Measurements from ENCODE around the gene FAM193B. TPM values are rescaled to one million over a fixed set of nuclear protein-coding genes. Genes with fewer than 3 reads are reported as not detected.
A peak's percentile ranks its signal among the peaks of the same experiment; 100 is the strongest.

Gene FAM193B
- total and polyA plus RNA-seq, 2 of the 13 experiments (the other 11 are each of a cell fraction or from before 2014, with no cell fraction given) = 21.2 to 40.9 TPM

DNA sequence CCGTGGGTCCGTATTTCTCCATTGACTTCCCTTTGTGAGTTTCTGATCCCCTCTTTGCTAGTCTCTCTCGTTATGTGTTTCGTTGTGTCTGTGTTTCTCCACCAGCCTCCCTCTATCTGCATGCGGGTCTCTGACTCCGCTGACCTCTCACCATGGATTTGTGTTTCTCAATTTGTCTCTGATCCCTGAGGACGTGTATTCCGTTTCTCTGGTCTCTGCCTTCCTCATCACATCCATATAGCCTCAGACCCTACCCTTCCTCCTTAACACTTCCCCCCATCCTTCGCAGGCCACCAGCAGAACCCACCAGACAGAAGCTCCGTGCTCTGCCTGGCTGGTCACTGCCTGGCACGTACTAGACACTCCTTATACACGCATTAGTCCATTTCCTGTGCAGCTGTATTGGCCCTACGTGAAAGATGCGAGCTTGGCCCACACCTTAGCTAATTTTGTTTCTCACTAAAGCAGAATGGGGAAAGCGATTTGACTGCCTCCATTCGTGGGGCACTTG, 46.2 kb upstream of the FAM193B start:
- ChIA-PET CTCF (ENCODE audit: low intra/inter-chr PET ratio, low total read pairs) (interaction anchor here (1.1 kb wide), 1 partner anchor 109 kb away, joined by 3 read pairs; no protein-coding TSS in a partner anchor), POLR2A (interaction anchor here (1.5 to 1.8 kb wide), 3 partner anchors 9 to 530 kb away, joined by 3 to 6 read pairs (median 4); partner anchors contain the start of gene RMND5B)
- no peak overlapping the region for H2AFZ ChIP-seq (ENCODE audit: low read length)
- H3K4me2 ChIP-seq (ENCODE audit: low read depth, low read length) = peak overlapping the region; percentile 88
- in situ Hi-C loops (cut with HindIII; ENCODE audit: extremely low pct_ligation_motif_present, low pct_unique_long_range_greater_than_20kb) = loop anchor here (25.0 kb wide), 1 partner anchor 462 kb away; no protein-coding TSS in a partner anchor
- no TSS peak for BruUV-seq (replicated peaks)
- no peaks in the 10 kb centered on the region for H3K27me3 ChIP-seq (ENCODE audit: control insufficient read depth in 1 of 2, insufficient read depth in 2 of 2, low read length in 2 of 2)
- WGBS (ENCODE audit: low lambda C conversion rate) = 5% methylated on average over 16 of the region's 16 CpGs
- intact Hi-C loops (cut with micrococcal nuclease; ENCODE audit: unreplicated experiment) = loop anchor here (1.0 kb wide), 1 partner anchor 39 kb away; no protein-coding TSS in a partner anchor
- peaks cover 27% of the 10 kb centered on the region for H3K4me1 ChIP-seq (ENCODE audit: insufficient read depth, low read length)
- peaks cover 7 to 11% of the 10 kb centered on the region in 2 experiments for H3K36me3 ChIP-seq (replicated peaks in 1 of 2; ENCODE audit: control insufficient read depth in 1 of 2, insufficient read depth in 2 of 2, low read length in 2 of 2)
- H3K4me3 ChIP-seq (replicated peaks in 1 of 3; ENCODE audit: insufficient read depth in 1 of 3, low read depth in 2 of 3, low read length in 3 of 3) = peak overlapping the region; percentile 84 to 89 (median 87)
- ATAC-seq (peak; percentile 7), FAIRE-seq (no peak), DNase-seq (ENCODE audit: low spot score) (no peak)
- H3K27ac ChIP-seq (ENCODE audit: extremely low read length, insufficient read depth, low read length) = peak overlapping the region; percentile 79
- H3K9ac ChIP-seq (ENCODE audit: insufficient read depth, low read depth, low read length) = peak overlapping the region; percentile 82
- no peaks in the 10 kb centered on the region for H4K20me1 ChIP-seq (ENCODE audit: insufficient read depth, low read length)
- H3K79me2 ChIP-seq (ENCODE audit: insufficient read depth, low read length) = peaks cover 5% of the 10 kb centered on the region
- H3K9me3 ChIP-seq (ENCODE audit: low read length) = no peaks in the 10 kb centered on the region
- TF ChIP-seq SIN3B (IDR thresholded peaks at IDR 0.05; ENCODE audit: low read length) = no peak
- TF ChIP-seq KDM6A (CRISPR knock-in tag; IDR thresholded peaks at IDR 0.05; ENCODE audit: low read depth) = no peak
- no peak for TF ChIP-seq SRSF4 (IDR thresholded peaks at IDR 0.05; ENCODE audit: low read depth, low read length, poor library complexity, severe bottlenecking)
- no peak for TF ChIP-seq HES4 (CRISPR knock-in tag; IDR thresholded peaks at IDR 0.05; ENCODE audit: borderline replicate concordance)
- TF ChIP-seq, protein P1, sequence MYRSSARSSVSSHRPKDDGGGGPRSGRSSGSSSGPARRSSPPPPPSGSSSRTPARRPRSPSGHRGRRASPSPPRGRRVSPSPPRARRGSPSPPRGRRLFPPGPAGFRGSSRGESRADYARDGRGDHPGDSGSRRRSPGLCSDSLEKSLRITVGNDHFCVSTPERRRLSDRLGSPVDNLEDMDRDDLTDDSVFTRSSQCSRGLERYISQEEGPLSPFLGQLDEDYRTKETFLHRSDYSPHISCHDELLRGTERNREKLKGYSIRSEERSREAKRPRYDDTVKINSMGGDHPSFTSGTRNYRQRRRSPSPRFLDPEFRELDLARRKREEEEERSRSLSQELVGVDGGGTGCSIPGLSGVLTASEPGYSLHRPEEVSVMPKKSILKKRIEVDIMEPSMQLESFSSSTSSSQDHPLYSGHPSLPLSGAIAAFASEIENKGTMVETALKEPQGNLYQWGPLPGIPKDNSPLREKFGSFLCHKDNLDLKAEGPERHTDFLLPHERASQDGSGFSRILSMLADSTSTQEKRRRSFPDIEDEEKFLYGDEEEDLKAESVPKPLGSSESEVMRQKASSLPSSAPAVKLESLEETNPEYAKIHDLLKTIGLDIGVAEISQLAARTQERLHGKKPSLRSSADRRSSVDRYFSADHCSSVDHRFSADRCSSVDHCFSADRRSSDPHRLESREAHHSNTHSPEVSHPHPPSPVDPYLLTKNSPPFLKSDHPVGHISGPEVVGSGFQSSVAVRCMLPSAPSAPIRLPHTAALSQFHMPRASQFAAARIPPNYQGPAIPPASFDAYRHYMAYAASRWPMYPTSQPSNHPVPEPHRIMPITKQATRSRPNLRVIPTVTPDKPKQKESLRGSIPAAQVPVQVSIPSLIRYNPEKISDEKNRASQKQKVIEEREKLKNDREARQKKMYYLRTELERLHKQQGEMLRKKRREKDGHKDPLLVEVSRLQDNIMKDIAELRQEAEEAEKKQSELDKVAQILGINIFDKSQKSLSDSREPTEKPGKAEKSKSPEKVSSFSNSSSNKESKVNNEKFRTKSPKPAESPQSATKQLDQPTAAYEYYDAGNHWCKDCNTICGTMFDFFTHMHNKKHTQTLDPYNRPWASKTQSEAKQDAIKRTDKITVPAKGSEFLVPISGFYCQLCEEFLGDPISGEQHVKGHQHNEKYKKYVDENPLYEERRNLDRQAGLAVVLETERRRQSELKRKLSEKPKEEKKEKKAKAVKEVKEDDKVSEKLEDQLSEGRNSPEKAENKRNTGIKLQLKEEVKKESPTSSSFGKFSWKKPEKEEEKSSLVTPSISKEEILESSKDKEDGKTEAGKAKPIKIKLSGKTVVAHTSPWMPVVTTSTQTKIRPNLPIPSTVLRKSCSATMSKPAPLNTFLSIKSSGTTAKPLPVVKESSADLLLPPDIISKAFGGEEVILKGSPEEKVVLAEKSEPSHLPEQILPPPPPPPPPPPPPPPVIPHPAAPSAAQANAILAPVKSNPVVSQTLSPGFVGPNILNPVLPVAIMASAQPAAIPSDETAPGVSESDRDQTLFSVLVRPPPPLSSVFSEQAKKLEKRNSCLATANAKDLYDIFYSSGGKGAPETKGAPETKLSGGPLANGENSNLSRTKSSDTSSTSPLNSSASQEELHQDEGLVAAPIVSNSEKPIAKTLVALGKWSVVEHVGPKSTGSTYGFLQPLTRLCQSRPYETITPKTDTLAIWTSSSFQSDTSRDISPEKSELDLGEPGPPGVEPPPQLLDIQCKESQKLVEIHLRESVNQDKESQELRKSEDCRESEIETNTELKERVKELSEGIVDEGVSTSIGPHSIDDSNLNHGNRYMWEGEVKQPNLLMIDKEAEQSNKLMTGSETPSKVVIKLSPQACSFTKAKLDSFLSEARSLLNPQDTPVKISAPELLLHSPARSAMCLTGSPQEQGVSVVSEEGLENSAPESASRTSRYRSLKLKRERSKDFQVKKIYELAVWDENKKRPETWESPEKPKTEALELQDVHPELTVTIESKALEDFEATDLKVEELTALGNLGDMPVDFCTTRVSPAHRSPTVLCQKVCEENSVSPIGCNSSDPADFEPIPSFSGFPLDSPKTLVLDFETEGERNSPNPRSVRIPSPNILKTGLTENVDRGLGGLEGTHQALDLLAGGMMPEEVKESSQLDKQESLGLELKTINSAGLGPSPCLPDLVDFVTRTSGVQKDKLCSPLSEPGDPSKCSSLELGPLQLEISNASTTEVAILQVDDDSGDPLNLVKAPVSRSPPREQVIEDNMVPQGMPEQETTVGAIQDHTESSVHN (CRISPR knock-in tag; IDR thresholded peaks at IDR 0.05) = no peak
- TF ChIP-seq ZNF350 (CRISPR knock-in tag; IDR thresholded peaks at IDR 0.05; ENCODE audit: borderline replicate concordance, low read depth) = 0 out of 2 replicates have a peak, but pooled peaks have one; percentile 30
- TF ChIP-seq GABPA (IDR thresholded peaks at IDR 0.05; ENCODE audit: low read depth, low read length) = no peak
- TF ChIP-seq GABPA (CRISPR knock-in tag; IDR thresholded peaks at IDR 0.05; ENCODE audit: low read depth) = 0 out of 2 replicates have a peak, but pooled peaks have one; percentile 10
- no peak for TF ChIP-seq LCORL (IDR thresholded peaks at IDR 0.05)
- TF ChIP-seq LCORL (CRISPR knock-in tag; IDR thresholded peaks at IDR 0.05) = 0 out of 2 replicates have a peak, but pooled peaks have one; percentile 22
- no peak for TF ChIP-seq ZSCAN21 (CRISPR knock-in tag; IDR thresholded peaks at IDR 0.05; ENCODE audit: borderline replicate concordance)
- no peak for TF ChIP-seq SP2 (CRISPR knock-in tag; IDR thresholded peaks at IDR 0.05)
- no peak for TF ChIP-seq ZMYM3 (CRISPR knock-in tag; IDR thresholded peaks at IDR 0.05)
- no peak for TF ChIP-seq GPN1 (CRISPR knock-in tag; IDR thresholded peaks at IDR 0.05; ENCODE audit: borderline replicate concordance)
- TF ChIP-seq KDM2A (CRISPR knock-in tag; IDR thresholded peaks at IDR 0.05; ENCODE audit: borderline replicate concordance, low read depth) = no peak
